Pancreas (tissue), 10 donors: ENCODE data around the gene PRSS36. TPM values are rescaled to one million over a fixed set of nuclear protein-coding genes. Genes with fewer than 3 reads are reported as not detected.
"Not testable (repeated sequence)": the region's sequence is repeated elsewhere in the genome, so short reads cannot be mapped to it uniquely, and the experiment has no call there.

Experiments
- ATAC-seq, 4 donors: fragments of 200-7000 bp; cut with Tn5 transposase; one replicate each; pipeline versions ENCODE4 v1.8.0 to v1.9.1; 2020; ENCODE audit warnings: mild to moderate bottlenecking in 4 of 4, moderate library complexity in 4 of 4
- DNase-seq, 6 donors: peaks; one replicate each; pipeline ENCODE4 v3.0.0-alpha.2; 2020
- FAIRE-seq: peaks from 2 replicates; lab custom pipeline; 2012; peaks lifted over from hg19 to GRCh38; lab: Jason Lieb, UNC
- H3K27ac ChIP-seq, 4 donors: fragments of 200-600 bp; sonication (generic); 1 replicate in 3 of 4; 2 replicates in 1 of 4; pipeline versions ENCODE4 v1.5.0 to v1.8.0; 2020
- H3K27me3 ChIP-seq, 4 donors: fragments of 200-600 bp; one replicate each; pipeline ENCODE4 v1.8.0; 2021
- H3K36me3 ChIP-seq, 3 donors: fragments of 200-600 bp; sonication (generic) in 1 of 3; one replicate each; pipeline versions ENCODE4 v1.5.0 to v1.8.0; 2020 to 2021
- H3K4me1 ChIP-seq, 3 donors: fragments of 200-600 bp; one replicate each; pipeline ENCODE4 v1.8.0; 2021
- H3K4me3 ChIP-seq, 4 donors: fragments of 200-600 bp; sonication (generic) in 2 of 4; one replicate each; pipeline versions ENCODE4 v1.5.0 to v1.8.0; 2020 to 2021
- H3K9me3 ChIP-seq, 4 donors: fragments of 200-600 bp; one replicate each; pipeline ENCODE4 v1.8.0; 2021
- WGBS, 2 donors: extraction: QIAGEN DNeasy Blood & Tissue Kit; methylation state at CpG; one replicate each; pipeline ENCODE4 v1.1.7; 2013; 5-methylcytosine and 5-hydroxymethylcytosine counted together
- intact Hi-C, 3 donors: fragments of 100-400 bp; cut with DNase I; formaldehyde crosslinking; loops; one replicate each; pipeline versions ENCODE4 v1.11.1 to v1.14.2; 2022
- polyA plus RNA-seq, 2 donors: library from polyadenylated mRNA; stranded (reverse); fragments of 200-250 nt; gene quantifications; one replicate each; pipeline ENCODE4 v1.2.3, GENCODE V29; 2013
- total RNA-seq, 6 donors: library from RNA; stranded (reverse); fragmentation: NEBNext Ultra II Directional in 4 of 6; extraction: Animal tissue kit (Norgen Biotek cat#: 25700) in 4 of 6; gene quantifications; one replicate each; pipeline versions ENCODE4 v1.2.1 to v1.2.4, GENCODE V29; 2021 to 2023
- TF ChIP-seq, protein P1 (sequence below), 4 donors: fragments of 200-600 bp; sonication (generic) in 3 of 4; IDR thresholded peaks; one replicate each; pipeline versions ENCODE4 v1.5.0 to v1.8.0; 2021; ENCODE audit warnings: antibody characterized with exemption in 4 of 4
- donor health status: healthy with polysubstance abuse.
- donor health status: DM: no; HTN: no; CAD: no; lungs with moderate emphysema.
- donor health status: DM: no; HTN: no; CAD: no.
- donor health status: control.
- donor health status: control.
- donor health status: Bipolar disorder and iron deficiency.
- donor health status: DM: yes; HTN: yes; CAD: no.
- donor health status: DM: no; HTN: no; CAD: no.
- donor health status: DM: no; HTN: no; CAD: no.
- donor health status: DM: yes; HTN: yes; CAD: no.

Gene PRSS36
- total and polyA plus RNA-seq, 8 donors = 0.14 to 3.1 (median 1.1) TPM

DNA sequence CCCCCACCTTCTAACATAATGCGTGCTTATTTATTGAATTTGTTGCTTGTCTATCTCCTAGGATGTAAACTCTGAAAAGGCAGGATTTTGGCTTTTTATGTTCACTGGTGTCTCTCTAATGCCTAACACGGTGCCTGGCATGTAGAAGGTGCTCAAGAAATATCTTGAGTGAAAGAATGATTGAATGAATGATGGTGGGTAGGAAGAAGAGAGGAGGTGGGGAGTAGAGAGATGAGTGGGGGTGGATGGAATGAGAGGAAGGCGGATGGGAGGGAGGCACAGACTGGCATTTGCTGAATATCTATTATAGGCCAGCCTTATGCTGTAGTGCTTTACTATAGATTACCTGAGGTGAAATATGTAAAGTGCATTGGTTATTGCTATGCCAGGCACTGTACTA is 2.3 kb downstream of the PRSS36 start:
- H3K36me3 ChIP-seq = no peaks in the 10 kb centered on the region
- no peaks in the 10 kb centered on the region for H3K4me1 ChIP-seq
- intact Hi-C loops = loop anchor here in 1 of 3 donors (10.0 kb wide), 1 partner anchor 297 kb away; the partner anchor contains the start of gene ZNF843
- no peaks in the 10 kb centered on the region for H3K27me3 ChIP-seq
- peak overlapping the region in 1 of 4 donors; percentile 31 for H3K4me3 ChIP-seq
- H3K27ac ChIP-seq = no peak overlapping the region
- WGBS, 2 donors = 80 to 93% methylated on average over 3 of the region's 3 CpGs
- H3K9me3 ChIP-seq = no peaks in the 10 kb centered on the region
- no peak for FAIRE-seq
- no peak for ATAC-seq
- TF ChIP-seq, protein P1, sequence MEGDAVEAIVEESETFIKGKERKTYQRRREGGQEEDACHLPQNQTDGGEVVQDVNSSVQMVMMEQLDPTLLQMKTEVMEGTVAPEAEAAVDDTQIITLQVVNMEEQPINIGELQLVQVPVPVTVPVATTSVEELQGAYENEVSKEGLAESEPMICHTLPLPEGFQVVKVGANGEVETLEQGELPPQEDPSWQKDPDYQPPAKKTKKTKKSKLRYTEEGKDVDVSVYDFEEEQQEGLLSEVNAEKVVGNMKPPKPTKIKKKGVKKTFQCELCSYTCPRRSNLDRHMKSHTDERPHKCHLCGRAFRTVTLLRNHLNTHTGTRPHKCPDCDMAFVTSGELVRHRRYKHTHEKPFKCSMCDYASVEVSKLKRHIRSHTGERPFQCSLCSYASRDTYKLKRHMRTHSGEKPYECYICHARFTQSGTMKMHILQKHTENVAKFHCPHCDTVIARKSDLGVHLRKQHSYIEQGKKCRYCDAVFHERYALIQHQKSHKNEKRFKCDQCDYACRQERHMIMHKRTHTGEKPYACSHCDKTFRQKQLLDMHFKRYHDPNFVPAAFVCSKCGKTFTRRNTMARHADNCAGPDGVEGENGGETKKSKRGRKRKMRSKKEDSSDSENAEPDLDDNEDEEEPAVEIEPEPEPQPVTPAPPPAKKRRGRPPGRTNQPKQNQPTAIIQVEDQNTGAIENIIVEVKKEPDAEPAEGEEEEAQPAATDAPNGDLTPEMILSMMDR (IDR thresholded peaks at IDR 0.05) = no peak
- DNase-seq = no peak

DNA sequence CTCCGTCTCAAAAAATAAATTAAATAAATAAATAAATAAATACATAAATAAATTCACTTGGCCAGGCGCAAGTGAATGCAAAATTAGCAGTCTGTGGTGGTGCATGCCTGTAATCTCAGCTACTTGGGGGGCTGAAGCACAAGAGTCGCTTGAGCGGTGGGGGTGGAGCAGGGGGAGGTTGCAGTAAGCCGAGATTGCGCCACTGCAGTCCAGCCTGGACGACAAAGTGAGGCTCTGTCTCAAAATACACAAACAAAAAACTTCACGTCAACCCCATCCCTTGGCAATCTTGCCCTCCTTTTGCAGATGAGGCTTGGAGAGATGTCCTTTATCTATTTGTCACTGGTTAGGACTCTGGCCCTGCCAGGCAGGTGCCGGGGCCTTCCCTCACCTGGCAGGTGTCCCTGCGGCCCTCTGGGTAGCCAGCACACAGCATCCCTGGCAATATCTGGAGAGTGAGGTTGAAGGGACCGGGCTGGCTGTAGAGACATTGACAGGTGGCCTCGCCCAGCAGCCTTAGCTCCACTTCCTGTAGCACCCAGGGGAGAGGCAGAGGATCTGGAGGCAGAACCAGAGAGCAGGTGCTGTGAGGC is 4.4 kb downstream of the PRSS36 start:
- Histone ChIP-seq H3K27ac (no peak overlapping the region), H3K4me3 (no peak overlapping the region), H3K4me1 (peaks cover 10 to 13% (median 12%) of the 10 kb centered on the region in 3 donors), H3K36me3 (no peaks in the 10 kb centered on the region), H3K9me3 (no peaks in the 10 kb centered on the region), H3K27me3 (no peaks in the 10 kb centered on the region)
- TF ChIP-seq, protein P1 (IDR thresholded peaks at IDR 0.05) = no peak
- no peak for ATAC-seq
- WGBS, 2 donors = 78 to 87% methylated on average over 12 of the region's 12 CpGs
- intact Hi-C loops = loop anchor here in 1 of 3 donors (10.0 kb wide), 1 partner anchor 299 kb away; the partner anchor contains the start of gene ZNF843
- FAIRE-seq = no peak
- DNase-seq = no peak

DNA sequence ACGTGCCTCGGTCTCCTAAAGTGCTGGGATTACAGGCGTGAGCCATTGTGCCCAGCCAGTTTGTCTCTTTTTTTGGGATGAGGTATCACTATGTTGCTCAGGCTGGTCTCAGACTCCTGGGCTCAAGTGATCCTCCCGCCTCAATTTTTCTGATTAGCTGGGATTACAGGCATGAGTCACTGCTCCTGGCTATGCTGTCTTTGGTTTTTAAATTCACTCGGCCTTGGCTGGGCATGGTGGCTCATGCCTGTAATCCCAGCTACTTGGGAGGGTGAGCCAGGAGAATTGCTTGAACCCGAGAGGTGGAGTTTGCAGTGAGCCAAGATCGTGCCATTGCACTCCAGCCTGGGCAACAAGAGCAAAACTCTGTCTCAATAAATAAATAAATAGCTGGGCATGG is 5.4 kb downstream of the PRSS36 start:
- not testable (repeated sequence) for H3K27ac ChIP-seq, H3K9me3 ChIP-seq, H3K36me3 ChIP-seq, H3K4me3 ChIP-seq, DNase-seq, FAIRE-seq, ATAC-seq, H3K27me3 ChIP-seq
- 83 to 90% methylated on average over 7 of the region's 7 CpGs for WGBS, 2 donors
- intact Hi-C loops = loop anchor here in 1 of 3 donors (10.0 kb wide), 1 partner anchor 300 kb away; the partner anchor contains the start of gene ZNF843
- peaks cover 10 to 16% (median 12%) of the 10 kb centered on the region in 3 donors for H3K4me1 ChIP-seq

DNA sequence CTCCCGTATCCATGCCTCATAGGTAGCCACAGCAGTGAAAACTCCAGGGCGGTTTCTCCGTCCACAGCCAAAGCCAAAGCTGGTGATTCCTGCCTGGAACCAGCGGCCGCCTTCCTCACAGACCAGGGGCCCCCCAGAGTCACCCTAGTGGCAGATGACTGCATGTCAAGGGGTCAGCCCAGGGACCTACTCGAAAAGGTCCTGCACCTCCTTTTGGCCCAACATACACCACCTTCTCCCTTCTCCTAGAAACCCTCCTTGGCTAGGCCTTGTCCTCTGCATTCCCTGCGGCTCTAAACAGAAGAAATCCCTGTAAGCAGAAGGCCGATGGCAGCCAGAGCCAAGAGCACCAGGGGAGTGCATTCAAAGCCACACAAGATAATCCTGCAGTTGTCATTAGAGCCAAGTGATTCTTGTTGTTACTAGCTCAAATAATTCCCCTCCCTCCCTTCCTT is 6.1 kb downstream of the PRSS36 start:
- intact Hi-C loops = loop anchor here in 1 of 3 donors (10.0 kb wide), 1 partner anchor 301 kb away; the partner anchor contains the start of gene ZNF843
- Histone ChIP-seq H3K27me3 (no peaks in the 10 kb centered on the region), H3K9me3 (no peaks in the 10 kb centered on the region), H3K27ac (no peak overlapping the region), H3K4me3 (no peak overlapping the region), H3K4me1 (peaks cover 12 to 23% (median 14%) of the 10 kb centered on the region in 3 donors), H3K36me3 (no peaks in the 10 kb centered on the region)
- no peak for ATAC-seq
- no peak for DNase-seq
- TF ChIP-seq, protein P1 (IDR thresholded peaks at IDR 0.05) = no peak
- 94 to 97% methylated on average over 8 of the region's 8 CpGs for WGBS, 2 donors
- no peak for FAIRE-seq

DNA sequence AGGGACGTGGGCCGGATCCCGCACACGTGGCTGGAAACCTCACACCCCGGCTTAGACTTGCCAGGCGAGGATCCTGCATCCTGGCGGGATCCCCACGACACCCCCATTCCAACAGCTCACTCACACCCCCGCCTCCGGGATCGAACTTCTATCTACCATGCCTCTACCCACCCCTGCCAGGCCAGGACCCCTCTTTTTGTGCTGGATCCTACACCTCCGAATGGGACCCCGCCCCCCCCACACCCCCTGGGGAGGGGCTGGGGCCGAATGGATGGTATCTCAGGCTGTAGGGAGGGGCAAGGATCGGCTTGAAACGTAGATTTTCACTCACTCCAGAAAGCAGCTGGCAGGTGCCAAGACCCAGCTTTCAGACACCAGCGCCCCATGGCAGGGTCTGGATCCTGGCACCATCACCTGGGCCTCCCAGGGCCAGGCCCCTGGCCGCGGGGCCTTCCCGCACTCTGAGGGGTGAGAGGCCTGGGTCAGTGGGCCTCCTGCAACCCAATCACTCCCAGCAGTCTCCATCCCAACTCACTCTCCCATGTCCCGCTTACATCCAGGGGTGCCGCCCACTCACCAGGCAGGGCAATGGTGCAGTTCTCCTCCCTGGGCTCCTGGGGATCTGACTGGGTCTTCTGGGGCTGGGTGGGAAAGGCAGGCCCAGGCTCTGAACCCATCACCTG is 6.7 kb downstream of the PRSS36 start:
- peak in 5 of 6 donors; percentile 47 to 80 (median 67) for DNase-seq
- Histone ChIP-seq H3K27me3 (no peaks in the 10 kb centered on the region), H3K27ac (peak overlapping the region; percentile 71 to 91 (median 88)), H3K36me3 (no peaks in the 10 kb centered on the region), H3K4me1 (peaks cover 15 to 28% (median 19%) of the 10 kb centered on the region in 3 donors), H3K9me3 (no peaks in the 10 kb centered on the region), H3K4me3 (peak overlapping the region; percentile 13 to 48 (median 35))
- FAIRE-seq = no peak
- intact Hi-C loops = loop anchor here in 1 of 3 donors (10.0 kb wide), 1 partner anchor 302 kb away; the partner anchor contains the start of gene ZNF843
- ATAC-seq = no peak
- TF ChIP-seq, protein P1 (IDR thresholded peaks at IDR 0.05) = no peak
- 65 to 69% methylated on average over 16 to 22 of the region's 22 CpGs for WGBS, 2 donors
